ENCODE data around the gene FYCO1. TPM values are rescaled to one million over a fixed set of nuclear protein-coding genes. Genes with fewer than 3 reads are reported as not detected.

Gene FYCO1
- total and polyA plus RNA-seq, 9 of the 15 experiments (the other 6 are each of a cell fraction or from before 2014, with no cell fraction given), result 2.1 to 13.8 (median 7.4) TPM

- POLR2A ChIA-PET, result interaction anchor here (0.6 to 1.9 kb wide), 5 partner anchors 8 to 718 kb away, joined by 3 to 7 read pairs (median 5); no protein-coding TSS in a partner anchor
- H3K4me1 ChIP-seq (replicated peaks in 1 of 2; ENCODE audit: control insufficient read depth in 2 of 2, insufficient read depth in 2 of 2, low read length in 2 of 2), result no peaks in the 10 kb centered on the region; a peak in 1 of 5 replicates
- no TSS peak for BruUV-seq (replicated peaks)
Observed at GRCh38 chr3:45965653-45966052, 30.0 kb downstream of the FYCO1 start.

More at GRCh38 chr3:45965653-45966052, 30.0 kb downstream of the FYCO1 start:
- Histone ChIP-seq H3K79me2 (ENCODE audit: control insufficient read depth, insufficient read depth, low read length) (no peaks in the 10 kb centered on the region), H3K36me3 (ENCODE audit: control insufficient read depth, insufficient read depth, low read length) (peaks cover 99% of the 10 kb centered on the region), H4K20me1 (replicated peaks; ENCODE audit: control insufficient read depth, insufficient read depth, low read length) (no peaks in the 10 kb centered on the region), H3K27ac (ENCODE audit: extremely low read depth, low read depth, low read length) (no peak overlapping the region), H3K27me3 (ENCODE audit: control insufficient read depth in 2 of 2, insufficient read depth in 2 of 2, low read length in 2 of 2) (no peaks in the 10 kb centered on the region), H3K9me1 (ENCODE audit: control insufficient read depth, insufficient read depth, low read length) (no peaks in the 10 kb centered on the region), H2AFZ (ENCODE audit: low read depth, low read length) (no peak overlapping the region), H3K4me2 (ENCODE audit: insufficient read depth, low read length) (no peak overlapping the region), H3K9me3 (replicated peaks; ENCODE audit: control insufficient read depth, insufficient read depth, low read depth, low read length) (no peaks in the 10 kb centered on the region), H3K4me3 (no peak overlapping the region), H3K9ac (ENCODE audit: insufficient read depth in 1 of 2, low read depth in 2 of 2, low read length in 2 of 2) (no peak overlapping the region)
- FAIRE-seq (peak; percentile 15), ATAC-seq (no peak), DNase-seq (ENCODE audit: extremely low read depth in 1 of 4, low spot score in 3 of 4) (no peak)
- no peak for TF ChIP-seq GATA2 (CRISPR knock-in tag; IDR thresholded peaks at IDR 0.05)
- no peak for TF ChIP-seq STAT5A (IDR thresholded peaks at IDR 0.05; ENCODE audit: borderline replicate concordance, low read length)
- TF ChIP-seq RHOXF2B (CRISPR knock-in tag; conservative IDR thresholded peaks at IDR 0.05), result no peak
- TF ChIP-seq PURB (CRISPR knock-in tag; IDR thresholded peaks at IDR 0.05; ENCODE audit: low read depth), result no peak
- TF ChIP-seq ZNF318 (IDR thresholded peaks at IDR 0.05; ENCODE audit: borderline replicate concordance in 1 of 2, low read depth in 1 of 2), result no peak
- TF ChIP-seq ZNF551 (CRISPR knock-in tag; IDR thresholded peaks at IDR 0.05), result no peak
- TF ChIP-seq ESRRA (IDR thresholded peaks at IDR 0.05; ENCODE audit: borderline replicate concordance, low read depth), result no peak
- TF ChIP-seq POU5F1 (IDR thresholded peaks at IDR 0.05; ENCODE audit: borderline replicate concordance, low read depth, low read length, partially characterized antibody), result no peak
- no peak for TF ChIP-seq ZNF511 (CRISPR knock-in tag; IDR thresholded peaks at IDR 0.05)
- intact Hi-C loops (cut with micrococcal nuclease) (no loop called here), in situ Hi-C loops (cut with MboI) (no loop called here)
- 92% methylated on average over 4 of the region's 4 CpGs for WGBS (ENCODE audit: insufficient coverage, low coverage, missing lambda C conversion rate)
- CTCF ChIA-PET (ENCODE audit: low intra/inter-chr PET ratio), result no interaction called here

All from K562 (cell line).